Uterus (tissue), 2 donors: ENCODE results near the gene FAM180A.

Experiments
- CTCF ChIP-seq, 4 experiments: fragments of 200-600 bp in 2 of 4; fragments of 450-650 bp in 2 of 4; sonication (generic) in 2 of 4; IDR thresholded peaks; one replicate each; pipeline ENCODE4 v1.5.1; 2016 to 2019; ENCODE audit warnings: antibody characterized with exemption in 4 of 4, mild to moderate bottlenecking in 2 of 4, moderate library complexity in 1 of 4
- POLR2A ChIP-seq, 2 donors: fragments of 450-650 bp; IDR thresholded peaks; one replicate each; pipeline ENCODE4 v1.6.1; 2016; ENCODE audit warnings: antibody characterized with exemption in 2 of 2, mild to moderate bottlenecking in 1 of 2, moderate library complexity in 1 of 2

GRCh38 chr7:135709508-135709907 is 39.1 kb downstream of the FAM180A start:
- TF ChIP-seq POLR2A (IDR thresholded peaks at IDR 0.05) (no peak), CTCF (IDR thresholded peaks at IDR 0.05) (no peak)
